HFFc6 (cell line): Measurements from ENCODE around the gene SMIM17. TPM values are rescaled to one million over a fixed set of nuclear protein-coding genes. Genes with fewer than 3 reads are reported as not detected.

Experiments
- DNase-seq: peaks from one replicate; pipeline ENCODE4 v3.0.0-alpha.2; 2018
- H3K27ac Mint-ChIP-seq: 2 replicates; pipeline ENCODE4 v1.8.0; 2020; ENCODE audit warnings: mild to moderate bottlenecking, mixed read lengths
- H3K27me3 Mint-ChIP-seq: 2 replicates; pipeline ENCODE4 v1.8.0; 2021; ENCODE audit warnings: mild to moderate bottlenecking, moderate library complexity, mixed read lengths; ENCODE audit not compliant: insufficient read depth
- H3K36me3 Mint-ChIP-seq: 2 replicates; pipeline ENCODE4 v1.8.0; 2021; ENCODE audit warnings: low read depth, mixed read lengths
- H3K4me1 Mint-ChIP-seq: 2 replicates; pipeline ENCODE4 v1.8.0; 2020; ENCODE audit warnings: low read depth, mixed read lengths
- H3K4me3 Mint-ChIP-seq: 2 replicates; pipeline ENCODE4 v1.8.0; 2020; ENCODE audit warnings: mild to moderate bottlenecking, moderate library complexity, mixed read lengths
- H3K9me3 Mint-ChIP-seq: 2 replicates; pipeline ENCODE4 v1.8.0; 2020; ENCODE audit warnings: mild to moderate bottlenecking, mixed read lengths
- total RNA-seq, 6 experiments: library from RNA; stranded (reverse); fragmentation: NEBNext Ultra II Directional; extraction: Animal tissue kit (Norgen Biotek cat#: 25700); gene quantifications; 2 replicates in 1 of 6; 3 replicates in 5 of 6; pipeline ENCODE4 v1.2.3, GENCODE V29; 2021
- TF ChIP-seq, protein P1 (sequence below): fragments of 200-600 bp; sonication (generic); IDR thresholded peaks from 2 replicates; pipeline ENCODE4 v1.5.0; 2021; ENCODE audit warnings: antibody characterized with exemption, mild to moderate bottlenecking

The SMIM17 gene
- total RNA-seq, 6 experiments from 2014 or later = 0.21 TPM; not detected in 4

DNA sequence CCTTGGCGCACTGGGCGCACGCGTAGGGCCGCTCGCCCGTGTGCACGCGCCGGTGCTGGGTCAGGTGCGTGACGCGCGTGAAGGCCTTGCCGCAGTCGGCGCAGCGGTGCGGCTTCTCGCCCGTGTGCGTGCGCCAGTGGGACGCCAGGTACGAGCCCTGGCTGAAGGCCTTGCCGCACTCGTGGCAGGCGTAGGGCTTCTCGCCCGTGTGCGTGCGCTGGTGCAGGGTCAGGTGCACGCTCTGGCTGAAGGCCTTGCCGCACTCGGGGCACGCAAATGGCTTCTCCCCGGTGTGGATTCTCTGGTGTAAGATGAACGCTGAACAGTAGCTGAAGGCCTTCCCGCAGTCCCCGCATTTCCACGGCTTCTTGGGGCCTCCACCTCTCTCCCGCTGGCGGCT lies 21.6 kb downstream of the SMIM17 start:
- DNase-seq = no peak
- peaks cover 4% of the 10 kb centered on the region; the same call in 1 of the 2 replicates for H3K36me3 Mint-ChIP-seq
- peaks cover 77% of the 10 kb centered on the region for H3K9me3 Mint-ChIP-seq
- TF ChIP-seq, protein P1, sequence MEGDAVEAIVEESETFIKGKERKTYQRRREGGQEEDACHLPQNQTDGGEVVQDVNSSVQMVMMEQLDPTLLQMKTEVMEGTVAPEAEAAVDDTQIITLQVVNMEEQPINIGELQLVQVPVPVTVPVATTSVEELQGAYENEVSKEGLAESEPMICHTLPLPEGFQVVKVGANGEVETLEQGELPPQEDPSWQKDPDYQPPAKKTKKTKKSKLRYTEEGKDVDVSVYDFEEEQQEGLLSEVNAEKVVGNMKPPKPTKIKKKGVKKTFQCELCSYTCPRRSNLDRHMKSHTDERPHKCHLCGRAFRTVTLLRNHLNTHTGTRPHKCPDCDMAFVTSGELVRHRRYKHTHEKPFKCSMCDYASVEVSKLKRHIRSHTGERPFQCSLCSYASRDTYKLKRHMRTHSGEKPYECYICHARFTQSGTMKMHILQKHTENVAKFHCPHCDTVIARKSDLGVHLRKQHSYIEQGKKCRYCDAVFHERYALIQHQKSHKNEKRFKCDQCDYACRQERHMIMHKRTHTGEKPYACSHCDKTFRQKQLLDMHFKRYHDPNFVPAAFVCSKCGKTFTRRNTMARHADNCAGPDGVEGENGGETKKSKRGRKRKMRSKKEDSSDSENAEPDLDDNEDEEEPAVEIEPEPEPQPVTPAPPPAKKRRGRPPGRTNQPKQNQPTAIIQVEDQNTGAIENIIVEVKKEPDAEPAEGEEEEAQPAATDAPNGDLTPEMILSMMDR = no peak
- H3K27ac Mint-ChIP-seq = no peak overlapping the region
- no peaks in the 10 kb centered on the region for H3K4me1 Mint-ChIP-seq
- no peaks in the 10 kb centered on the region; the same call in 1 of the 2 replicates for H3K27me3 Mint-ChIP-seq
- H3K4me3 Mint-ChIP-seq = no peak overlapping the region

DNA sequence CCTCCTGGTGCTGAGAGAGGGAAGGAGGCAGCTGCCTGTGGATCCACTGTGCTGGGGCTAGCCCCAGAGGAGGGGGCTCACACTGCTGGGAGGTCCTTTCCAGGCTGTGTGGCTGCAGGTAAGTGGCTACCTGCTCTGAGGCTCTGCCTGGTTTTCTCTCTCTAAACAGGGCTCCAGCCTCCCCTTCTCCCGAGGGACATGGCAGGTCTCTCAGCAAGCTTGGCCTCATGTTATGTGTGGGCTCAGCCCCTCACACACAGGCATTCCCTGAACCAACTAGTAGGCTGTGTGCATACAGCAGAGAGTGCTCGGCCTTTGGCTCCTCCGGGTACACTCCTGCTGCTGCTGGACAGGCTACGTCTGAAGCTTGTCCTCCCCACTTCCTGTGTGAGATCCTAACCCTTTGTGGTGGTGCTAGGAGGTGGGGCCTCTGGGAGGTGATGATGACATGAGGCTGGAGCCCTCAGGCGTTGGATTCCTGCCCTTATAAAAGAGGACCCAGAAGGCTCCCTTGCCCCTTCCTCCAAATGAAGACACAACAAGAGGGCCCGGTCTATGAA lies 24.4 kb downstream of the SMIM17 start:
- Mint-ChIP-seq H3K36me3 (peaks cover 13% of the 10 kb centered on the region; the same call in 1 of the 2 replicates), H3K4me3 (no peak overlapping the region), H3K9me3 (peaks cover 70% of the 10 kb centered on the region), H3K27ac (no peak overlapping the region), H3K27me3 (no peaks in the 10 kb centered on the region; the same call in 1 of the 2 replicates), H3K4me1 (no peaks in the 10 kb centered on the region)
- TF ChIP-seq, protein P1 = no peak
- DNase-seq = no peak

DNA sequence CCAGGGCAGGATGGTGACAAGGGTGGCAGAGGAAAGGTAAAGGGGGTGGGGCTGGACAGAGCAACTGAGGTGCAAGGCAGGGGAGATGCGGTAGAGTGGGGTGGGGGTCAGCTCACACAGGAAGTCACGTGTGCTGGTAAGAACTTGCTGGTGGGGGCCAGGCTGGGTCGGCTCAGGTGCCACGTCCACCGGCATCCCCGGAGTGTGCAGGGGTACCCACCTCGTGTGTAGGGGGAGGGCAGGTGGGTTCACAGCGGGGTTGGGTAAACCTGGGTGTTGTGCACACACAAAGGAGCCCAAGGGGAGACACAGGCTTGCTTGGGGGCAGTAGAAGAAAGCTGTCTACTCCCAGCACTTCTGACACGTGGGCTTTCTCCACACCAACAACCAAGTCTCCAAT lies 25.7 kb downstream of the SMIM17 start:
- Mint-ChIP-seq H3K27me3 (no peaks in the 10 kb centered on the region; the same call in 1 of the 2 replicates), H3K27ac (no peak overlapping the region), H3K4me3 (no peak overlapping the region), H3K36me3 (peaks cover 13% of the 10 kb centered on the region; the same call in 1 of the 2 replicates), H3K4me1 (no peaks in the 10 kb centered on the region), H3K9me3 (peaks cover 59% of the 10 kb centered on the region)
- TF ChIP-seq, protein P1 = no peak
- no peak for DNase-seq

DNA sequence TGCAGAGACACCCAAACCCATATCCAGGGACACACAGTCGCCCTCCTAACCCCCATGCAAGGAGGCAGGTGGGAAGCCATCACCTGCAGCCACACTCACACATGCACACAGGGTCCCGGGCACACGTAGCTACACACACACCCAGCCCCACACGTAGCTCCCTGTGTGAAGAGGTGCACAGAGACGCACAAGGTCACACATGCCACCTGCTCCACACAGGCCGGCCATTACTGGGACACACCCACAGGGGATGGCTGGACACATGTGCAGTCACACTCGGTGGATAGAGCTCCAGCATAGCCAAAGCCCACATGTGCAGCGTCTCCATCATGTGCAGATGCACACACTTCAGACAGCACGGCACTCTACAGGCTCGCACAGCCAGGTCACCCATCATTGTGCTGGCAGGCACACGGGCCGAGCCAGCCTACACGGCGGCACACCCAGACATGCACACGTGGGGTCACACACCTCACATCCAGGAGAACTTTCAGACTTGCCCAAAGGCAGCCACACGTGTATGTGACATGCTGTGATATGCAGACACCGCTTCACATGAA lies 27.5 kb downstream of the SMIM17 start:
- TF ChIP-seq, protein P1 = no peak
- peaks cover 9% of the 10 kb centered on the region; the same call in 1 of the 2 replicates for H3K36me3 Mint-ChIP-seq
- no peak overlapping the region for H3K4me3 Mint-ChIP-seq
- H3K9me3 Mint-ChIP-seq = peaks cover 52% of the 10 kb centered on the region
- no peak for DNase-seq
- H3K27ac Mint-ChIP-seq = no peak overlapping the region
- H3K27me3 Mint-ChIP-seq = no peaks in the 10 kb centered on the region
- no peaks in the 10 kb centered on the region for H3K4me1 Mint-ChIP-seq

DNA sequence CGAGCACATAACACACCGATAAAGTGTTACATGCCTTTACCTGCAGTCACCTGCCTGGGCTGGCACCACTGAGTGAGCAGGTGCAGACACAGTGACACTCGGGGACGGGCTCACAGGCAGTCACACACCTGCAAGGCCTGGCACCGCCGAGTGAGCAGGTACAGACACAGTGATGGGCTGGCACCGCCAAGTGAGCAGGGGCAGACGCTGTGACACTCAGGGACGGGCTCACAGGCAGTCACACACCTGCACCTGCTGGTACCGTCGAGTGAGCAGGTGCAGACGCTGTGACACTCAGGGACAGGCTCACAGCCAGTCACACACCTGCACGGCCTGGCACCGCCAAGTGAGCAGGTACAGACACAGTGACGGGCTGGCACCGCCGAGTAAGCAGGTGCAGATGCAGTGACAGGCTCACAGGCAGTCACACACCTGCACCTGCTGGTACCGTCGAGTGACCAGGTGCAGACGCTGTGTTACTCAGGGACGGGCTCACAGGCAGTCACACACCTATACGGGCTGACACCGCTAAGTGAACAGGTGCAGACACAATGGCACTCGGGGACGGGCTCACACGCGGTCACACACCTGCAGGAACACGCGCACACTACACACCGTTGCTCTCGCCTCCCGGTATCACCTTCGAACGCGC lies 28.1 kb downstream of the SMIM17 start:
- Mint-ChIP-seq H3K27ac (no peak overlapping the region), H3K36me3 (peaks cover 9% of the 10 kb centered on the region; the same call in 1 of the 2 replicates), H3K4me3 (no peak overlapping the region), H3K9me3 (peaks cover 52% of the 10 kb centered on the region), H3K27me3 (no peaks in the 10 kb centered on the region), H3K4me1 (no peaks in the 10 kb centered on the region)
- TF ChIP-seq, protein P1 = no peak
- DNase-seq = no peak
